CD8-positive, alpha-beta memory T cell (primary cell): ENCODE results near the gene CCR3. TPM values are rescaled to one million over a fixed set of nuclear protein-coding genes. Genes with fewer than 3 reads are reported as not detected.

Experiments
- CTCF ChIA-PET: fragments of 350-600 bp; sonication (Branson Sonifier 250); formaldehyde crosslinking; loops from one replicate; lab custom pipeline; 2021; ENCODE audit warnings: antibody characterized with exemption; lab: Charles Lee
- POLR2A ChIA-PET: fragments of 350-600 bp; sonication (Branson Sonifier 250); formaldehyde crosslinking; loops from one replicate; lab custom pipeline; 2021; ENCODE audit warnings: antibody characterized with exemption; lab: Charles Lee
- DNase-seq, 5 donors: peaks; one replicate each; pipeline versions ENCODE4 v3.0.0 to v3.0.0-alpha.2; 2020 to 2022; ENCODE audit warnings: mixed read lengths in 1 of 5
- H3K27ac ChIP-seq: one replicate; pipeline ENCODE4 v1.7.0; 2013; ENCODE audit warnings: low read depth, mild to moderate bottlenecking, low read length, moderate library complexity
- H3K27me3 ChIP-seq: 2 replicates; pipeline ENCODE4 v1.7.0; 2013; ENCODE audit warnings: low read length, mild to moderate bottlenecking; ENCODE audit not compliant: insufficient read depth, poor library complexity, severe bottlenecking
- H3K36me3 ChIP-seq: 2 replicates; pipeline ENCODE4 v1.7.0; 2013; ENCODE audit warnings: mild to moderate bottlenecking, low read length, moderate library complexity; ENCODE audit not compliant: insufficient read depth
- H3K4me1 ChIP-seq: 2 replicates; pipeline ENCODE4 v1.7.0; 2013; ENCODE audit warnings: mild to moderate bottlenecking, low read length, moderate library complexity; ENCODE audit not compliant: insufficient read depth
- H3K4me3 ChIP-seq: 2 replicates; pipeline ENCODE4 v1.7.0; 2013; ENCODE audit warnings: mild to moderate bottlenecking, low read length
- H3K9me3 ChIP-seq: 2 replicates; pipeline ENCODE4 v1.7.0; 2013; ENCODE audit warnings: mild to moderate bottlenecking, low read length
- H3K27ac Mint-ChIP-seq, 8 donors: one replicate each; pipeline ENCODE4 v1.8.0; 2020 to 2021; ENCODE audit warnings: mixed read lengths in 8 of 8, mild to moderate bottlenecking in 6 of 8, inconsistent platforms in 3 of 8, moderate library complexity in 3 of 8
- H3K27me3 Mint-ChIP-seq, 2 donors: one replicate each; pipeline ENCODE4 v1.8.0; 2020 to 2021; ENCODE audit warnings: mixed read lengths in 2 of 2, mild to moderate bottlenecking in 1 of 2, moderate library complexity in 1 of 2
- H3K36me3 Mint-ChIP-seq, 3 donors: one replicate each; pipeline ENCODE4 v1.8.0; 2020 to 2021; ENCODE audit warnings: mixed read lengths in 3 of 3, inconsistent platforms in 1 of 3, mild to moderate bottlenecking in 1 of 3
- H3K4me1 Mint-ChIP-seq, 3 donors: one replicate each; pipeline ENCODE4 v1.8.0; 2020 to 2021; ENCODE audit warnings: mixed read lengths in 3 of 3, inconsistent platforms in 1 of 3, mild to moderate bottlenecking in 1 of 3
- H3K4me3 Mint-ChIP-seq, 7 donors: one replicate each; pipeline ENCODE4 v1.8.0; 2020 to 2021; ENCODE audit warnings: mixed read lengths in 7 of 7, mild to moderate bottlenecking in 6 of 7, moderate library complexity in 4 of 7, inconsistent platforms in 2 of 7
- H3K9me3 Mint-ChIP-seq, 5 donors: one replicate each; pipeline ENCODE4 v1.8.0; 2020 to 2022; ENCODE audit warnings: mixed read lengths in 5 of 5, mild to moderate bottlenecking in 3 of 5, moderate library complexity in 2 of 5, inconsistent platforms in 1 of 5
- polyA plus RNA-seq: library from polyadenylated mRNA; unstranded; fragments of 300-500 nt; fragmentation: Illumina TruSeq; gene quantifications from one replicate; pipeline ENCODE4 v1.2.3, GENCODE V29; 2021
- total RNA-seq, 2 experiments: library from RNA; stranded (reverse); gene quantifications; one replicate each; pipeline ENCODE4 v1.2.3, GENCODE V29; 2021

The CCR3 gene
- total and polyA plus RNA-seq, 3 experiments from 2014 or later: 0.22 TPM; not detected in 2

DNA sequence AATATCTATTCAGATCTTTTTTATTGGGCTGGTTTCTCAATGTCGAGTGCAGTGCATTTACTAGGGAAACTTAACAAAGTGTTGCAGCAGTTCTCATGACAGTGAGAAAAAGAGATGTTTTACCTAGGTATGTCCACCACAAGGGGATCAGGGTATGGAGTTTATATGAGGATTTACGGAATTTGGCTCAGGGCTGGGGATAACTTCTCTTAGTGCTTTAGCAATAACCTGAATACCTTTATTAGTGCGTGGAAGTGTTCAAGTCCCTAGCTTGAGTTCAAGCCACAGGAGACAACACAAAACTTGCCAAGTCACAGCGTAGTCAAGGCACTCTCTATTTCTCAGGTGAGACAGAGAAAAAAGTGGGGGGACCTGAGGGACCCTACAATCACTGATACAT lies 3.9 kb upstream of the CCR3 start:
- Histone ChIP-seq H3K9me3 (no peaks in the 10 kb centered on the region), H3K27ac (no peak overlapping the region), H3K27me3 (no peaks in the 10 kb centered on the region), H3K36me3 (no peaks in the 10 kb centered on the region), H3K4me3 (no peak overlapping the region), H3K4me1 (no peaks in the 10 kb centered on the region)
- Mint-ChIP-seq H3K4me1 (peaks cover 17 to 31% (median 24%) of the 10 kb centered on the region in 3 donors), H3K9me3 (no peaks in the 10 kb centered on the region), H3K27ac (peak overlapping the region in 1 of 8 donors; percentile 5), H3K36me3 (no peaks in the 10 kb centered on the region), H3K4me3 (no peak overlapping the region), H3K27me3 (no peaks in the 10 kb centered on the region)
- CTCF ChIA-PET: interaction anchor here (1.3 kb wide), 1 partner anchor 130 kb away, joined by 3 read pairs; no protein-coding TSS in a partner anchor
- DNase-seq: no peak
- POLR2A ChIA-PET: no interaction called here

DNA sequence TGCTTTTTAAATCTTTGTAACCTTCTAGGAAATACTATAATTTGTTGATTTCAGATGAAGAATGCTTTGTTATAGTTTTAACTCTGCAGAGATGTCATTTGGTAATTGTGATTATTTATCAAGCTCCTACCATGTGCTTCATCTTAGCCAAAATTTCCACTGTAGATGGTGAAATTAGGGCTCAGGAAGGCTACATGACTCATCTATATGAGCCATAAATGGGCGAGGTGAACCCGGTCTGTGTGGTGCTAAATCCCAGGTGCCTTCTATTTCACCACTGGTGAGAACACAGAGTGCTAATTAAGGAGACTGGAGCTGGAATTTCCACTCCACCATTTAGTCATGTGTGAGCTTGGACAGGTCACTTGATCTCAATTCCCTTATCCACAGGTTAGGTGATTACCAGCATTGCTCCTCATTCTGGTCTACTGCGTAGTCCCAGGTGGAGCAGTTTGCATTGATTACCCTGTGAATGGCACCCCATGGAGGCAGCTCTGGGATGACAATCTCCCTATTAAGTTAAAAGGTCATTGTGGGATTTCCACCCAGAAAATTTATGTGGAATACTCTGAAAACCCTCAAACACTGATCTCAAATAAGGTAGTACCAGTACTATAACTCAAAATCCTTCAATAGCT lies 2.8 kb upstream of the CCR3 start:
- DNase-seq: no peak
- H3K4me3 ChIP-seq: no peak overlapping the region
- ChIA-PET CTCF (no interaction called here), POLR2A (no interaction called here)
- no peaks in the 10 kb centered on the region for H3K36me3 ChIP-seq
- H3K4me1 Mint-ChIP-seq: peaks cover 17 to 31% (median 24%) of the 10 kb centered on the region in 3 donors
- H3K27me3 ChIP-seq: no peaks in the 10 kb centered on the region
- peaks cover 0 to 1% of the 10 kb centered on the region in 2 donors for H3K27me3 Mint-ChIP-seq
- H3K9me3 ChIP-seq: no peaks in the 10 kb centered on the region
- no peak overlapping the region for H3K27ac ChIP-seq
- no peaks in the 10 kb centered on the region for H3K36me3 Mint-ChIP-seq
- no peak overlapping the region for H3K4me3 Mint-ChIP-seq
- no peak overlapping the region for H3K27ac Mint-ChIP-seq
- H3K4me1 ChIP-seq: no peaks in the 10 kb centered on the region
- H3K9me3 Mint-ChIP-seq: no peaks in the 10 kb centered on the region

DNA sequence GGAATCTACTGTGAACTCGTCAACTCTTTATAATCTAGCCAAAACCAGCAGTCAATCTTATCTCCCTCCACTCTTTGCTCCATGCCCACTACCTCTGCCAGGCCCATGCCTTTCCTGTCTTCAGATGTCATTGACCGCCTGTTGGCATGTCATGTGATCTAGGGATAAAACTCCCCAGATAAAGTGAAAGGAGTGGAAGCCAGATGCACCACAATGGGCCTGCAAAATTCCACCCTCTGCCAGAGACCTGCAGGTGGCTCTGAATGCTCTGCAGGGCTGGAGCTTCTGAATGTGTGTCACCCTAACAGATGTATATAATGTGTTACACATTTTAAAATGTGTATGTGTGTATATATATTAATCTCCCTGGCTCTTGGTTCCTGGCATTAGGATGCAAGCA lies 2.3 kb upstream of the CCR3 start:
- peaks cover 0 to 1% of the 10 kb centered on the region in 2 donors for H3K27me3 Mint-ChIP-seq
- no peaks in the 10 kb centered on the region for H3K36me3 Mint-ChIP-seq
- Histone ChIP-seq H3K4me1 (no peaks in the 10 kb centered on the region), H3K27ac (no peak overlapping the region), H3K27me3 (no peaks in the 10 kb centered on the region), H3K9me3 (no peaks in the 10 kb centered on the region), H3K36me3 (no peaks in the 10 kb centered on the region), H3K4me3 (no peak overlapping the region)
- H3K27ac Mint-ChIP-seq: no peak overlapping the region
- H3K4me1 Mint-ChIP-seq: peaks cover 17 to 31% (median 24%) of the 10 kb centered on the region in 3 donors
- no peaks in the 10 kb centered on the region for H3K9me3 Mint-ChIP-seq
- H3K4me3 Mint-ChIP-seq: no peak overlapping the region
- CTCF ChIA-PET: no interaction called here
- POLR2A ChIA-PET: no interaction called here
- DNase-seq: no peak

DNA sequence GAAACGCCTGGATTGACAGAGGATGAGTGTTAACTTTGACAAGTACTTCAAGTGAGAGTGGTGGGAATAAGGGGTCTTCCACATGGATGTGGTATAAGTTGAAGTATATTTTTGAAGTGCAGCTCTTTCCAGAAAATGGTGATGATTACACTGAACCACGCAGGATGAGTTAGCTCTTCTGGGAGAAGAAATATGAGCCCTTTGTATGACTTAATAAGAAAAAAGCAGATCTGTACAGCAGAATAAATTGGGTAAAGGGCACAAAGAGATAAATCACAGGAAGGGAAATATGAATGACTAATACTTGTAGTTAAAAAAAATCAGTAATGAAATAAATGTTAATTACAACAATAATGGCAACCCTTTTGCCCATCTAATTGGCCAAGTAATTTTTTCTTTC lies 1.3 kb downstream of the CCR3 start:
- no peak overlapping the region for H3K4me3 Mint-ChIP-seq
- no peaks in the 10 kb centered on the region for H3K36me3 Mint-ChIP-seq
- Histone ChIP-seq H3K4me1 (no peaks in the 10 kb centered on the region), H3K4me3 (no peak overlapping the region), H3K36me3 (no peaks in the 10 kb centered on the region), H3K9me3 (no peaks in the 10 kb centered on the region), H3K27me3 (no peaks in the 10 kb centered on the region), H3K27ac (no peak overlapping the region)
- POLR2A ChIA-PET: no interaction called here
- peaks cover 0 to 1% of the 10 kb centered on the region in 2 donors for H3K27me3 Mint-ChIP-seq
- CTCF ChIA-PET: no interaction called here
- peak overlapping the region in 1 of 8 donors; percentile 9 for H3K27ac Mint-ChIP-seq
- peaks cover 5 to 8% (median 7%) of the 10 kb centered on the region in 3 donors for H3K4me1 Mint-ChIP-seq
- no peaks in the 10 kb centered on the region for H3K9me3 Mint-ChIP-seq
- DNase-seq: no peak

DNA sequence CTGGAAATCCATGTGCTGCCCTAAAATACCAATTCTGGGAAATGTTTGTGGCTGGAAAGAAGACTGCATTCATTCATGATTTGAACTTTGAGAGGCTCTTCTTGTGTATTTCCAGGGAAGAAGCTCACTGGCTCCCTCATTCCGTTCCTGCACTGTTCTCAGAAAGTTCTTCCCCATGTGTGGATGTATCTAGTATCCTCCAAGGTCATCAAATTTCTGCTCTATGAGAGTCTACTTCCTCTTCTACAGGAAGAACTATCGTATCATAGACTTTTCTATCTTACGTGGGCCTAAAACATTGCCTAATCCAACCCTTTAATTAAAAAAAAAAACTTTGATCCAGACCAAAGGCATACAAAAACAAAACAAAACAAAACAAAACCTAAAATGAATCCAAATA lies 2.9 kb downstream of the CCR3 start:
- Mint-ChIP-seq H3K4me3 (no peak overlapping the region), H3K4me1 (peaks cover 5 to 8% (median 7%) of the 10 kb centered on the region in 3 donors), H3K27me3 (peaks cover 0 to 1% of the 10 kb centered on the region in 2 donors), H3K9me3 (no peaks in the 10 kb centered on the region), H3K36me3 (no peaks in the 10 kb centered on the region), H3K27ac (no peak overlapping the region)
- H3K27ac ChIP-seq: no peak overlapping the region
- CTCF ChIA-PET: interaction anchor here (0.7 kb wide), 1 partner anchor 39 kb away, joined by 3 read pairs; no protein-coding TSS in a partner anchor
- H3K36me3 ChIP-seq: no peaks in the 10 kb centered on the region
- no peaks in the 10 kb centered on the region for H3K4me1 ChIP-seq
- H3K4me3 ChIP-seq: no peak overlapping the region
- DNase-seq: no peak
- no peaks in the 10 kb centered on the region for H3K9me3 ChIP-seq
- H3K27me3 ChIP-seq: no peaks in the 10 kb centered on the region
- POLR2A ChIA-PET: no interaction called here

DNA sequence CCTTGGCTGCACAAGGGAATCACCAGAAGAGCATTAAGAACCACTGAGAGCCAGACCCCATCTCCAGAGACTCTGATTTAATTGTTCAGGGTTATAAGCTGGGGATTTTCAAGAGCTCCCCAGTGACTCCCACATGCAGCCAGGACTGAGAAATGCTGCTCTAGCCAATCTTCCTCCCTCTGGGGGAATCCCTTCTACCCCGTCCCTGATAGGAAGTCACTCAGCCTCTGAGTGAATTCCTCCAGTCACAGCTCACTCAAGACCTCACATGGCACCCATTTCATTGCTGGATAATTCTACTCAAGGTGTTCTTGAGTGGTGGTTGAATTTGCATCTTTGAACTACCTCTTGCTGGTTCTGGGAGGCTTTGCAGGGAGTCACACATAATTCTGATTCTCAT lies 10.7 kb downstream of the CCR3 start:
- POLR2A ChIA-PET: interaction anchor here (0.7 kb wide), 1 partner anchor 111 kb away, joined by 3 read pairs; no protein-coding TSS in a partner anchor
- peak overlapping the region in 1 of 8 donors; percentile 59 for H3K27ac Mint-ChIP-seq
- CTCF ChIA-PET: no interaction called here
- H3K27me3 Mint-ChIP-seq: no peaks in the 10 kb centered on the region
- H3K27ac ChIP-seq: no peak overlapping the region
- no peak overlapping the region for H3K4me3 ChIP-seq
- H3K9me3 ChIP-seq: no peaks in the 10 kb centered on the region
- no peaks in the 10 kb centered on the region for H3K27me3 ChIP-seq
- no peaks in the 10 kb centered on the region for H3K36me3 ChIP-seq
- DNase-seq: no peak
- no peaks in the 10 kb centered on the region for H3K4me1 ChIP-seq
- H3K4me3 Mint-ChIP-seq: no peak overlapping the region
- no peaks in the 10 kb centered on the region for H3K4me1 Mint-ChIP-seq
- no peaks in the 10 kb centered on the region for H3K9me3 Mint-ChIP-seq
- peaks cover 0 to 5% (median 0%) of the 10 kb centered on the region in 3 donors for H3K36me3 Mint-ChIP-seq

DNA sequence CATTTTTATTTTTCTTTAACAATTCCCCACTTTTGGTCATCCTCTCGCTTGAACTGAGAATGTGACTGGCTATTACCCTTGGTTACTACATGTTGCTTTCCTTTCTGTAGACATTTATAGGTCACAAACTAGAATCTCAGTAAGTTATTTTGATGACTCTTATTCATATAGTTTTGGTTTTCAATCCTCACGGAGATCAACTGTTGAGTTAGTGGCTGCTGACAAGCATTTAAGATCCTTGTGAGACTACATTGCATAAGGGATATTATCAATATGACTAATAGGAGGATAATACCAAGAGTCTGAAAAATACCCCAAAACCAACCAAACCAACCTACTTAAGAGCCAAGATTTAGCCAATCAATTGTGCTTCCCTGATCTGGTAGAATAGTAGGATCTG lies 16.3 kb downstream of the CCR3 start:
- Histone ChIP-seq H3K36me3 (no peaks in the 10 kb centered on the region), H3K9me3 (no peaks in the 10 kb centered on the region), H3K27ac (no peak overlapping the region), H3K4me3 (no peak overlapping the region), H3K4me1 (no peaks in the 10 kb centered on the region), H3K27me3 (no peaks in the 10 kb centered on the region)
- H3K9me3 Mint-ChIP-seq: peaks cover 4 to 11% (median 10%) of the 10 kb centered on the region in 5 donors
- H3K36me3 Mint-ChIP-seq: peaks cover 0 to 21% (median 5%) of the 10 kb centered on the region in 3 donors
- no peaks in the 10 kb centered on the region for H3K27me3 Mint-ChIP-seq
- ChIA-PET POLR2A (no interaction called here), CTCF (no interaction called here)
- DNase-seq: no peak
- no peak overlapping the region for H3K4me3 Mint-ChIP-seq
- peaks cover 11 to 24% (median 21%) of the 10 kb centered on the region in 3 donors for H3K4me1 Mint-ChIP-seq
- H3K27ac Mint-ChIP-seq: no peak overlapping the region

DNA sequence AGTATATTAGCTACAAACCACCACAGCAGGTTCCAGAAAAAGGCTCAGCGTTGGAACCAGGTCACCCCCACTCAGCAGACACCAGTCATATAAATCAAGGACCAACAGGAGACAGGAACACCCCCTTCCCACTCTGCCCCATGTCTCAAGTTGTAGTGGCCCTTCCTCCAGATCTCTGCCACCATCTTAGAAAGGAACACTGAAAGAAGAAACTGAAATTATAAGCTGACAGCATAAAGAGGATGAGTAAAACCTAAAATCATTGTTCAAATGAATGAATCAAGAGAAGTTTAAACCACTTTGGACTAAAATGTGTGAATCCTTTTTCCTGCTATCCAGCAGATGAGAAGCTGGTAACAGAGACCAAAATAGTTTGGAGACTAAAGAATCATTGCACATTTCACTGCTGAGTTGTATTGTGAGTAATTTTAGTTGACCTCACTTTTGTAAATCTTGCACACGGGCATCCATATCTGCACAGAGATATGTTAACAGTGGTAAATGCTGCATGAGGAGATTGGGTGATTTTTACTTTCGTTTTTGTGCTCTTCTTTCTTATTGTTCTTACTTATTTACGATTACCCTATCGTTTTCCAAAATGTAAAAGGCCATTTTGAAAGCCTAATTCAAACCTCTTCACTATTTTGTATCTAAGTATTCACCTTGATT lies 19.8 kb downstream of the CCR3 start:
- Mint-ChIP-seq H3K27me3 (no peaks in the 10 kb centered on the region), H3K4me3 (peak overlapping the region; percentile 49 to 73 (median 66)), H3K27ac (peak overlapping the region; percentile 16 to 86 (median 44)), H3K9me3 (peaks cover 4 to 11% (median 10%) of the 10 kb centered on the region in 5 donors), H3K36me3 (peaks cover 0 to 15% (median 5%) of the 10 kb centered on the region in 3 donors), H3K4me1 (peaks cover 18 to 33% (median 30%) of the 10 kb centered on the region in 3 donors)
- Histone ChIP-seq H3K9me3 (no peaks in the 10 kb centered on the region), H3K4me1 (no peaks in the 10 kb centered on the region), H3K27me3 (no peaks in the 10 kb centered on the region), H3K36me3 (no peaks in the 10 kb centered on the region), H3K27ac (no peak overlapping the region), H3K4me3 (no peak overlapping the region)
- CTCF ChIA-PET: interaction anchor here (0.9 to 3.8 kb wide), 2 partner anchors 14 to 107 kb away, joined by 3 to 20 read pairs; no protein-coding TSS in a partner anchor
- DNase-seq: no peak
- POLR2A ChIA-PET: interaction anchor here (0.6 kb wide), 1 partner anchor 1526 kb away, joined by 8 read pairs; no protein-coding TSS in a partner anchor
